HG02938 (cell line): ENCODE results near the gene SIK2.

Experiments
- ATAC-seq: cut with Tn5 transposase; IDR thresholded peaks from one replicate; pipeline ENCODE4 v1.9.1; 2021; ENCODE audit warnings: mild to moderate bottlenecking, moderate library complexity; ENCODE audit not compliant: unreplicated experiment

SIK2 gene

DNA sequence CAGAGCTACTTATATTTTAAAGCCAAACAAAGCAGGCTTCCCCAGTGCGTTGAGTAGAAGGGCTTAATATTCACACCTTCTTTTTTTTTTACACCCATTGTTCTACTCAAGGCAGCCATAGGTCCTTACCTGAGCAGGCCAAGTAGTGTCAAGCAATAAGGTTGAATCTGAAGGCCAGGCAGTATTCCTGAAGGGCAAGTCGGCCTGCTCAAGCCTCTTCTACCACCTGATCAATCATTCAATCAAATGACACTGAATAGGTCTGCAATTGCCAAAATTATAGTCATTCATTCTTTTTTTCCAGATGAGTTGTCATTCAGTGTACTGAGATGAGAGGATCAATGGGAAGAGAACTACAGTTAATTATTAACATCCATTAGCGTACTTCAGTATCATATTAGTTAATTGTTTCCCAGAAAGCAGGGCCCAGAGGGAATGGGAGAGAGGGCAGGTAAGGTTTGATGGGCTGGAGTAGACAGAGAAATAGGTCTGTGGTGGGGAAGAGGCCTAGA is 175.9 kb downstream of the SIK2 start:
- ATAC-seq: no peak

DNA sequence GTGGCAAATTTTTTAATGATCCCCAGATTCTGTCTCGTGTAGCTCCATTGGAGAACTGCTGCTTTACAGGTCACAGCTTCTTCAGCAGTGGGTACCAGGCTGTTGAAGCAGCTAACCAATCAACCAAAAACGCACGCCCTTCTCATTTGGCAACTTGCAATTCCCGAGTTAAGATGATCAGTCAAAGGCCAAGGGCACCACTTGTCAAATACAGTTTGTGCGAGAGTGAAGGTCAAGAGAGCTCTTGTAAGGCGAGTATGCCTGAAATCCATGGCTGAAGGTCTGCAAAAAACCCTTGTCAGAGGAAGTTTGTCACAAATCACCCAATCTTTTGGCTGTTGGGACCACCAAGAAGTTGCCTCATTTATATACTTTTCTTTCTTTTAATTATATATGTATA is 176.9 kb downstream of the SIK2 start:
- no peak for ATAC-seq
